Neural progenitor cell (in vitro differentiated cells): ENCODE results near the gene NOTUM. TPM values are rescaled to one million over a fixed set of nuclear protein-coding genes. Genes with fewer than 3 reads are reported as not detected.

Source experiments
- DNase-seq: peaks from one replicate; pipeline ENCODE4 v3.0.0-alpha.2; 2016; ENCODE audit warnings: low spot score
- H2AFZ ChIP-seq: fragments of 200-600 bp; sonication (generic); replicated peaks from 2 replicates; pipeline ENCODE4 v1.6.1; 2016; ENCODE audit warnings: antibody characterized with exemption
- H3F3A ChIP-seq: fragments of 200-600 bp; sonication (generic); 2 replicates; pipeline ENCODE4 v1.6.1; 2016; ENCODE audit warnings: antibody characterized with exemption, low read depth
- H3K27ac ChIP-seq: fragments of 200-600 bp; sonication (generic); 2 replicates; pipeline ENCODE4 v1.5.1; 2016; ENCODE audit warnings: mild to moderate bottlenecking
- H3K27me3 ChIP-seq: fragments of 200-600 bp; sonication (generic); 2 replicates; pipeline ENCODE4 v1.6.1; 2016; ENCODE audit warnings: mild to moderate bottlenecking, moderate library complexity
- H3K36me3 ChIP-seq: fragments of 200-600 bp; sonication (generic); 2 replicates; pipeline ENCODE4 v1.5.1; 2016
- H3K4me1 ChIP-seq: fragments of 200-600 bp; sonication (generic); 2 replicates; pipeline ENCODE4 v1.6.1; 2016; ENCODE audit warnings: mixed run types
- H3K4me2 ChIP-seq: fragments of 200-600 bp; sonication (generic); 2 replicates; pipeline ENCODE4 v1.6.1; 2016
- H3K4me3 ChIP-seq: fragments of 200-600 bp; sonication (generic); 2 replicates; pipeline ENCODE4 v1.5.1; 2016
- H3K79me2 ChIP-seq: fragments of 200-600 bp; sonication (generic); 2 replicates; pipeline ENCODE4 v1.6.1; 2016; ENCODE audit warnings: low read depth
- H3K9ac ChIP-seq: fragments of 200-600 bp; sonication (generic); 2 replicates; pipeline ENCODE4 v1.6.1; 2016
- H3K9me3 ChIP-seq: fragments of 200-600 bp; sonication (generic); 2 replicates; pipeline ENCODE4 v1.5.1; 2016; ENCODE audit warnings: low read depth
- H4K20me1 ChIP-seq: fragments of 200-600 bp; sonication (generic); 2 replicates; pipeline ENCODE4 v1.6.1; 2016; ENCODE audit warnings: low read depth
- H3K27ac Mint-ChIP-seq: 3 replicates; pipeline ENCODE4 v1.8.0; 2021; ENCODE audit warnings: mixed read lengths
- H3K27me3 Mint-ChIP-seq: 2 replicates; pipeline ENCODE4 v1.8.0; 2022; ENCODE audit warnings: low read depth, mild to moderate bottlenecking, inconsistent platforms, moderate library complexity, mixed read lengths; ENCODE audit not compliant: insufficient read depth
- H3K36me3 Mint-ChIP-seq: 3 replicates; pipeline ENCODE4 v1.8.0; 2021; ENCODE audit warnings: mixed read lengths
- H3K4me1 Mint-ChIP-seq: 3 replicates; pipeline ENCODE4 v1.8.0; 2021; ENCODE audit warnings: mixed read lengths
- H3K4me3 Mint-ChIP-seq: 3 replicates; pipeline ENCODE4 v1.8.0; 2021; ENCODE audit warnings: mild to moderate bottlenecking, moderate library complexity, mixed read lengths
- H3K9me3 Mint-ChIP-seq: 3 replicates; pipeline ENCODE4 v1.8.0; 2020; ENCODE audit warnings: mixed read lengths
- EZH2 ChIP-seq: fragments of 200-600 bp; sonication (generic); IDR thresholded peaks from 2 replicates; pipeline ENCODE4 v1.6.1; 2017; ENCODE audit warnings: antibody characterized with exemption, mild to moderate bottlenecking, moderate library complexity
- EZH2phosphoT487 ChIP-seq: fragments of 200-600 bp; sonication (generic); IDR thresholded peaks from 2 replicates; pipeline ENCODE4 v1.6.1; 2017; ENCODE audit warnings: antibody characterized with exemption
- total RNA-seq: library from RNA; depleted of rRNA; stranded (reverse); fragments of >200 nt; gene quantifications from 2 replicates; pipeline ENCODE4 v1.2.3, GENCODE V29; 2015; ENCODE audit warnings: low replicate concordance
- TF ChIP-seq, protein P1 (sequence below): fragments of 200-600 bp; sonication (generic); IDR thresholded peaks from 2 replicates; pipeline ENCODE4 v1.5.1; 2017; ENCODE audit warnings: antibody characterized with exemption, mild to moderate bottlenecking

The NOTUM gene
- total RNA-seq, 1 donor from 2014 or later = not detected

DNA sequence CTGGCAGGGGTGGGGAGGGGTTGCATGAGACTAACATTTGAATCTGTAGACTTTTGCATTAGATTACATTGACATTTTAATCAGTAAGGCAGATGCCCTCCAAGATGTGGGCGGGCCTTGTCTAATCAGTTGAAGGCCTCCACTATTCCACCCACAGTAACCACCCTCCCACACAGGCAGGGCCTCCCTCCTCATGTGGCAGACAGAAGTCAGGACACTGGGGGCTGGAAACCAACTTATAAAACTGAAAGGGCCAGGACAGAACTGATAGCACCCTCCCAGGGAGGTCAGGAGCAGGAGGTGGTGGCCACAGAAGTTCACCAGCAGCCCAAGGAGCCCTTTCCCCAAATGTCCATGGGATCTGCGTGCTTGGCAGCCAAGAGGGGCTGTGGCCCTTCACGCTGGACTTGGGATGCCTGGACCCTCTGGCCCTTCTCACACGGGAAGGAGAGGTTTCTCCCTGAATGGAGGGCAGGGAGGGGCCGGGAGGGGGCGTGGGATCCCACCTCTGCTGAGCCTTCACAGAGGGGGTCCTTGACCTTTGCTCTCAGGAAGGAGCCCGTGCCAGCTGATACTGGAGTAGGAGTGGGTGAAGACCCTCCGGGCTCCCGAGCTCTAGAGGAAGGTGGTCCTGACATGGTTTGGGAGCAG lies 28.5 kb downstream of the NOTUM start:
- TF ChIP-seq EZH2 (no peak), EZH2phosphoT487 (no peak)
- TF ChIP-seq, protein P1, sequence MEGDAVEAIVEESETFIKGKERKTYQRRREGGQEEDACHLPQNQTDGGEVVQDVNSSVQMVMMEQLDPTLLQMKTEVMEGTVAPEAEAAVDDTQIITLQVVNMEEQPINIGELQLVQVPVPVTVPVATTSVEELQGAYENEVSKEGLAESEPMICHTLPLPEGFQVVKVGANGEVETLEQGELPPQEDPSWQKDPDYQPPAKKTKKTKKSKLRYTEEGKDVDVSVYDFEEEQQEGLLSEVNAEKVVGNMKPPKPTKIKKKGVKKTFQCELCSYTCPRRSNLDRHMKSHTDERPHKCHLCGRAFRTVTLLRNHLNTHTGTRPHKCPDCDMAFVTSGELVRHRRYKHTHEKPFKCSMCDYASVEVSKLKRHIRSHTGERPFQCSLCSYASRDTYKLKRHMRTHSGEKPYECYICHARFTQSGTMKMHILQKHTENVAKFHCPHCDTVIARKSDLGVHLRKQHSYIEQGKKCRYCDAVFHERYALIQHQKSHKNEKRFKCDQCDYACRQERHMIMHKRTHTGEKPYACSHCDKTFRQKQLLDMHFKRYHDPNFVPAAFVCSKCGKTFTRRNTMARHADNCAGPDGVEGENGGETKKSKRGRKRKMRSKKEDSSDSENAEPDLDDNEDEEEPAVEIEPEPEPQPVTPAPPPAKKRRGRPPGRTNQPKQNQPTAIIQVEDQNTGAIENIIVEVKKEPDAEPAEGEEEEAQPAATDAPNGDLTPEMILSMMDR = no peak
- Mint-ChIP-seq H3K4me3 (peak overlapping the region; percentile 70), H3K27ac (no peak overlapping the region), H3K4me1 (peaks cover 5% of the 10 kb centered on the region), H3K27me3 (peaks cover 4% of the 10 kb centered on the region), H3K9me3 (no peaks in the 10 kb centered on the region), H3K36me3 (peaks cover 2% of the 10 kb centered on the region)
- Histone ChIP-seq H3K4me2 (no peak overlapping the region), H2AFZ (no peak overlapping the region), H3F3A (peaks cover 4% of the 10 kb centered on the region), H3K9ac (no peak overlapping the region), H4K20me1 (peaks cover 13% of the 10 kb centered on the region), H3K9me3 (no peaks in the 10 kb centered on the region), H3K27me3 (peaks cover 21% of the 10 kb centered on the region), H3K4me1 (peaks cover 4% of the 10 kb centered on the region), H3K27ac (no peak overlapping the region), H3K4me3 (no peak overlapping the region), H3K36me3 (no peaks in the 10 kb centered on the region), H3K79me2 (peaks cover 6% of the 10 kb centered on the region)
- no peak for DNase-seq

DNA sequence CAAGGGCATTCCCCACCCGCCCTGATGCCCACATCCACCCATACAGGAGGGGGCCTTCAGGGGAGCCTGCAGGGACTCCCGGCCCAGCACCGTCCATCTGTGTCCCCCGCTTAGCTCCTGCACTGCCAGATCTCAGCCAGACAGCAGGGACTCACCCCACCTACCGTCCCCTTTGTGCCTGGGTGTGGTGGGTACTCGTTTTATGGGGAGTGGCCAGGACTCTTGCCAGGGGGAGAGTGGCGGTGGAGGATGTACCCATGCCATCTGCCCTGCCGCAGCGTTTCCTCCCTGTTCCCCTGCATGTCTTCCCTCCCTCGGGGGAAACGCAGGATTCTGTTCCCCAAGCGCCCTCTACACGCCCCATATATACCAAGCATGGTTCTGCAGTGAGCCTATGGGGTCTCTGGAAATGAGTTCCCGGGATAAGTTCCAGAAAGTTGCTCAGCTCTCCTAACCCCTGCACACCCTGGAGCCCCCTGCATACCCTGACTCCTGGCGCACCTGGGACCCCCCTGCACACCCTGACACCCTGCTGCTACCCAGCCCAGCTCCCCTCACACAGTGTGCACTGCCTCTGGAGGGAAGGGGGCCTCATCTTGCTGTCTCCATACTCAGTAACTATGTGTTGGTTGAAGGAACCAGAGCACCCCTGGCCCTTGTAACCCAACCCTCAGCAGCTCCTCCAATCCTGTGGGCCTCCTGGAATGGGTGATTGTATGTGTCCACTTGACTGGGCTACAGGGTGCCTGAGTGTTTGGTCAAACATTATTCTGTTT lies 29.2 kb downstream of the NOTUM start:
- no peak overlapping the region for H3K4me2 ChIP-seq
- peaks cover 10% of the 10 kb centered on the region for H3K79me2 ChIP-seq
- Mint-ChIP-seq H3K9me3 (no peaks in the 10 kb centered on the region), H3K27me3 (peaks cover 4% of the 10 kb centered on the region), H3K4me3 (peak overlapping the region; percentile 70), H3K4me1 (peaks cover 4% of the 10 kb centered on the region), H3K27ac (no peak overlapping the region), H3K36me3 (peaks cover 2% of the 10 kb centered on the region)
- H3K9ac ChIP-seq = no peak overlapping the region
- no peak for TF ChIP-seq EZH2
- TF ChIP-seq, protein P1 = no peak
- no peak for TF ChIP-seq EZH2phosphoT487
- peaks cover 4% of the 10 kb centered on the region for H3K4me1 ChIP-seq
- H3K27me3 ChIP-seq = peaks cover 20% of the 10 kb centered on the region
- no peak overlapping the region for H3K27ac ChIP-seq
- H3K9me3 ChIP-seq = no peaks in the 10 kb centered on the region
- H4K20me1 ChIP-seq = peaks cover 15% of the 10 kb centered on the region
- DNase-seq = no peak
- no peaks in the 10 kb centered on the region for H3K36me3 ChIP-seq
- H3K4me3 ChIP-seq = no peak overlapping the region
- H3F3A ChIP-seq = peaks cover 7% of the 10 kb centered on the region
- no peak overlapping the region for H2AFZ ChIP-seq

DNA sequence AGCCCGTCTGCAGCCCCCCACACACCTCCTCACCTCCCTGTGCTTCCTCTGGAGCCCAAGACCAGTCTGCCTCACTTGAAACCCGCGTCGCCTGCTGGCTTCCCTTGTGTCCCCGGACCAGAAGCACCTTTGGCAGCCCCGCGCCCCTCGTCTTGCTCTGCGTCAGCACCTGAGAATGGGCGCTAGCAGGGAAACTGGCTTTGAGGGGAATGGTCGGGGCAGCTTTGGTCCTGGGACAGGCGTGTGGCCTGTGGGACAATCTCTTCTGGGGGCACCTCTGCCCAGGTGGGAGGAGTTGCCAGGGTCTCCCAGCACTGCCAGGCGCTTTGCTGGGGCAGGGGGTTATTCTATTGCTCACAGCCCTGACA lies 29.8 kb downstream of the NOTUM start:
- peaks cover 17% of the 10 kb centered on the region for H3K27me3 ChIP-seq
- DNase-seq = no peak
- no peak overlapping the region for H3K4me2 ChIP-seq
- peaks cover 21% of the 10 kb centered on the region for H4K20me1 ChIP-seq
- no peak overlapping the region for H3K27ac ChIP-seq
- H3K4me3 Mint-ChIP-seq = peak overlapping the region; percentile 69
- peaks cover 13% of the 10 kb centered on the region for H3F3A ChIP-seq
- no peak overlapping the region for H3K27ac Mint-ChIP-seq
- H3K4me1 ChIP-seq = peaks cover 6% of the 10 kb centered on the region
- H3K36me3 ChIP-seq = no peaks in the 10 kb centered on the region
- H3K9ac ChIP-seq = no peak overlapping the region
- peaks cover 13% of the 10 kb centered on the region for H3K79me2 ChIP-seq
- no peaks in the 10 kb centered on the region for H3K9me3 ChIP-seq
- H3K4me3 ChIP-seq = no peak overlapping the region
- H3K27me3 Mint-ChIP-seq = peaks cover 4% of the 10 kb centered on the region
- H2AFZ ChIP-seq = no peak overlapping the region
- H3K36me3 Mint-ChIP-seq = peaks cover 2% of the 10 kb centered on the region
- TF ChIP-seq EZH2 = no peak
- TF ChIP-seq, protein P1 = no peak
- TF ChIP-seq EZH2phosphoT487 = no peak
- H3K4me1 Mint-ChIP-seq = peaks cover 8% of the 10 kb centered on the region
- no peaks in the 10 kb centered on the region for H3K9me3 Mint-ChIP-seq
